ENCODE measurements around the gene CXXC1. TPM values are rescaled to one million over a fixed set of nuclear protein-coding genes. Genes with fewer than 3 reads are reported as not detected.

CXXC1 gene
- total RNA-seq, 1 experiment from 2014 or later, result 54.7 TPM

GRCh38 chr18:50330176-50330575 lies 42.7 kb upstream of the CXXC1 start:
- TF ChIP-seq, protein P1, sequence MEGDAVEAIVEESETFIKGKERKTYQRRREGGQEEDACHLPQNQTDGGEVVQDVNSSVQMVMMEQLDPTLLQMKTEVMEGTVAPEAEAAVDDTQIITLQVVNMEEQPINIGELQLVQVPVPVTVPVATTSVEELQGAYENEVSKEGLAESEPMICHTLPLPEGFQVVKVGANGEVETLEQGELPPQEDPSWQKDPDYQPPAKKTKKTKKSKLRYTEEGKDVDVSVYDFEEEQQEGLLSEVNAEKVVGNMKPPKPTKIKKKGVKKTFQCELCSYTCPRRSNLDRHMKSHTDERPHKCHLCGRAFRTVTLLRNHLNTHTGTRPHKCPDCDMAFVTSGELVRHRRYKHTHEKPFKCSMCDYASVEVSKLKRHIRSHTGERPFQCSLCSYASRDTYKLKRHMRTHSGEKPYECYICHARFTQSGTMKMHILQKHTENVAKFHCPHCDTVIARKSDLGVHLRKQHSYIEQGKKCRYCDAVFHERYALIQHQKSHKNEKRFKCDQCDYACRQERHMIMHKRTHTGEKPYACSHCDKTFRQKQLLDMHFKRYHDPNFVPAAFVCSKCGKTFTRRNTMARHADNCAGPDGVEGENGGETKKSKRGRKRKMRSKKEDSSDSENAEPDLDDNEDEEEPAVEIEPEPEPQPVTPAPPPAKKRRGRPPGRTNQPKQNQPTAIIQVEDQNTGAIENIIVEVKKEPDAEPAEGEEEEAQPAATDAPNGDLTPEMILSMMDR (conservative IDR thresholded peaks at IDR 0.05), result no peak
- no peak for TF ChIP-seq EZH2 (IDR thresholded peaks at IDR 0.05; ENCODE audit: low read depth)
- Histone ChIP-seq H4K20me1 (ENCODE audit: insufficient read depth) (no peaks in the 10 kb centered on the region), H3K4me1 (replicated peaks; ENCODE audit: insufficient read depth) (no peaks in the 10 kb centered on the region), H3K4me2 (no peak overlapping the region), H3K9me3 (ENCODE audit: insufficient read depth, low read depth) (no peaks in the 10 kb centered on the region), H2AFZ (no peak overlapping the region), H3F3A (ENCODE audit: insufficient read depth, low read depth) (no peaks in the 10 kb centered on the region), H3K27ac (no peak overlapping the region), H3K9me2 (ENCODE audit: insufficient read depth) (no peaks in the 10 kb centered on the region), H3K79me2 (ENCODE audit: low read depth) (no peaks in the 10 kb centered on the region), H3K36me3 (ENCODE audit: low read depth) (no peaks in the 10 kb centered on the region), H3K4me3 (no peak overlapping the region), H3K27me3 (ENCODE audit: insufficient read depth, low read depth) (peaks cover 6% of the 10 kb centered on the region; the same call in 1 of the 2 replicates)
- POLR2A ChIA-PET (ENCODE audit: unreplicated experiment), result no interaction called here
- CTCF ChIA-PET, result no interaction called here
- DNase-seq, result no peak
- BruUV-seq (replicated peaks), result no TSS peak
- intact Hi-C loops (cut with micrococcal nuclease; ENCODE audit: unreplicated experiment), result no loop called here

DNA sequence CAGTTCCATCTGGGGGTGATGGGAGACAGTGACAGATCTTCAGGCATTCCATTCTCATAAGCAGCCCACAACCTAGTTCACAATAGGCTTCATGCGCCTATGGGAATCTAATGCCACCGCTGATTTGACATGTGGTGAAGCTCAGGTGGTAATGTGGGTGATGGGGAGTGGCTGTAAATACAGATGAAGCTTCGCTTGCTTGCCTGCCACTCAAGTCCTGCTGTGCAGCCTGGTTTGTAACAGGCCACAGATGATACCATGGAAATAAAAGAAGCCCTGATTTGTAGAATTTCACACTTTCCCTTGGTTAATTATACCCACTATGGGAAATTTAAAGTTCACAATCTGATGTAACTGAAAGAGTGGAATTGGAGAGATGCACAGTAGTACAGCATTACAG lies 40.5 kb upstream of the CXXC1 start:
- no peak for DNase-seq
- Histone ChIP-seq H3K27me3 (ENCODE audit: insufficient read depth, low read depth) (peaks cover 6% of the 10 kb centered on the region; the same call in 1 of the 2 replicates), H3K9me3 (ENCODE audit: insufficient read depth, low read depth) (no peaks in the 10 kb centered on the region), H3K4me3 (no peak overlapping the region), H3K9me2 (ENCODE audit: insufficient read depth) (no peaks in the 10 kb centered on the region), H3K4me1 (replicated peaks; ENCODE audit: insufficient read depth) (no peaks in the 10 kb centered on the region), H3K4me2 (no peak overlapping the region), H3F3A (ENCODE audit: insufficient read depth, low read depth) (no peaks in the 10 kb centered on the region), H3K27ac (no peak overlapping the region), H3K36me3 (ENCODE audit: low read depth) (no peaks in the 10 kb centered on the region), H2AFZ (no peak overlapping the region), H4K20me1 (ENCODE audit: insufficient read depth) (no peaks in the 10 kb centered on the region), H3K79me2 (ENCODE audit: low read depth) (no peaks in the 10 kb centered on the region)
- CTCF ChIA-PET, result no interaction called here
- intact Hi-C loops (cut with micrococcal nuclease; ENCODE audit: unreplicated experiment), result no loop called here
- BruUV-seq (replicated peaks), result no TSS peak
- POLR2A ChIA-PET (ENCODE audit: unreplicated experiment), result no interaction called here
- TF ChIP-seq EZH2 (IDR thresholded peaks at IDR 0.05; ENCODE audit: low read depth), result no peak
- TF ChIP-seq, protein P1 (conservative IDR thresholded peaks at IDR 0.05), result no peak

GRCh38 chr18:50320719-50321118 lies 33.2 kb upstream of the CXXC1 start:
- no TSS peak for BruUV-seq (replicated peaks)
- TF ChIP-seq, protein P1 (conservative IDR thresholded peaks at IDR 0.05), result no peak
- TF ChIP-seq EZH2 (IDR thresholded peaks at IDR 0.05; ENCODE audit: low read depth), result no peak
- Histone ChIP-seq H3K9me3 (ENCODE audit: insufficient read depth, low read depth) (no peaks in the 10 kb centered on the region), H3K9me2 (ENCODE audit: insufficient read depth) (0 out of 2 replicates have a peak, but pooled peaks cover 4% of the 10 kb centered on the region), H3K4me2 (no peak overlapping the region), H4K20me1 (ENCODE audit: insufficient read depth) (no peaks in the 10 kb centered on the region), H3K36me3 (ENCODE audit: low read depth) (no peaks in the 10 kb centered on the region), H3K27me3 (ENCODE audit: insufficient read depth, low read depth) (no peaks in the 10 kb centered on the region; the same call in 1 of the 2 replicates), H3F3A (ENCODE audit: insufficient read depth, low read depth) (no peaks in the 10 kb centered on the region), H3K4me1 (replicated peaks; ENCODE audit: insufficient read depth) (no peaks in the 10 kb centered on the region), H3K27ac (no peak overlapping the region), H2AFZ (no peak overlapping the region), H3K4me3 (no peak overlapping the region), H3K79me2 (ENCODE audit: low read depth) (no peaks in the 10 kb centered on the region)
- no peak for DNase-seq
- ChIA-PET POLR2A (ENCODE audit: unreplicated experiment) (no interaction called here), CTCF (no interaction called here)
- intact Hi-C loops (cut with micrococcal nuclease; ENCODE audit: unreplicated experiment), result no loop called here

Measured in PC-9 (cell line).